C4-2B (cell line): ENCODE data around the gene CRYBB1.

Experiments used
- ZFX ChIP-seq: fragments of 450-650 bp; IDR thresholded peaks from 2 replicates; pipeline ENCODE4 v1.6.1; 2017
- TF ChIP-seq, protein P1 (sequence below): fragments of 450-650 bp; conservative IDR thresholded peaks from 2 replicates; pipeline ENCODE4 v1.5.1; 2017; ENCODE audit warnings: mild to moderate bottlenecking

DNA sequence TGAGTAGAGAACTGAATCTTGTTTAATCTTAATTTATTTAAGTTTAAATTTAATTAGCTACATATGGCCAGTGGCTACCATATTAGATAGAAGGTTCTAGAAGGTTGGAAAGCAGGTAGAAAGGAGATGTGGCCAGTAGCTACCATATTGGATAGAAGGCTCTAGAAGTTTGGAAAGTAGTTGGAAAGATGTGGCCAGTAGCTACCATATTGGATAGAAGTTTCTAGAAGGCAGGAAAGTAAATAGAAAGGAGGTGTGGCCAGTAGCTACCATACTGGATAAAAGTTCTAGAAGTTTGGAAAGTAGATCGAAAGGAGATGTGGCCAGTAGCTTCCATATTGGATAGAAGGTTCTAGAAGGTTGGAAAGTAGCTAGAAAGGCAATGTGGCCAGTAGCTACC lies 6.2 kb upstream of the CRYBB1 start:
- TF ChIP-seq, protein P1, sequence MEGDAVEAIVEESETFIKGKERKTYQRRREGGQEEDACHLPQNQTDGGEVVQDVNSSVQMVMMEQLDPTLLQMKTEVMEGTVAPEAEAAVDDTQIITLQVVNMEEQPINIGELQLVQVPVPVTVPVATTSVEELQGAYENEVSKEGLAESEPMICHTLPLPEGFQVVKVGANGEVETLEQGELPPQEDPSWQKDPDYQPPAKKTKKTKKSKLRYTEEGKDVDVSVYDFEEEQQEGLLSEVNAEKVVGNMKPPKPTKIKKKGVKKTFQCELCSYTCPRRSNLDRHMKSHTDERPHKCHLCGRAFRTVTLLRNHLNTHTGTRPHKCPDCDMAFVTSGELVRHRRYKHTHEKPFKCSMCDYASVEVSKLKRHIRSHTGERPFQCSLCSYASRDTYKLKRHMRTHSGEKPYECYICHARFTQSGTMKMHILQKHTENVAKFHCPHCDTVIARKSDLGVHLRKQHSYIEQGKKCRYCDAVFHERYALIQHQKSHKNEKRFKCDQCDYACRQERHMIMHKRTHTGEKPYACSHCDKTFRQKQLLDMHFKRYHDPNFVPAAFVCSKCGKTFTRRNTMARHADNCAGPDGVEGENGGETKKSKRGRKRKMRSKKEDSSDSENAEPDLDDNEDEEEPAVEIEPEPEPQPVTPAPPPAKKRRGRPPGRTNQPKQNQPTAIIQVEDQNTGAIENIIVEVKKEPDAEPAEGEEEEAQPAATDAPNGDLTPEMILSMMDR = no peak
- no peak for TF ChIP-seq ZFX
